ENCODE measurements around the gene FLT3LG.
A peak's percentile ranks its signal among the peaks of the same experiment; 100 is the strongest.
"Not testable (repeated sequence)": the region's sequence is repeated elsewhere in the genome, so short reads cannot be mapped to it uniquely, and the experiment has no call there.

Gene FLT3LG

GRCh38 chr19:49461656-49462055 is 12.4 kb upstream of the FLT3LG start:
- no peak for DNase-seq (ENCODE audit: low spot score)

GRCh38 chr19:49462492-49462891 is 11.5 kb upstream of the FLT3LG start:
- no peak for DNase-seq (ENCODE audit: low spot score)

DNA sequence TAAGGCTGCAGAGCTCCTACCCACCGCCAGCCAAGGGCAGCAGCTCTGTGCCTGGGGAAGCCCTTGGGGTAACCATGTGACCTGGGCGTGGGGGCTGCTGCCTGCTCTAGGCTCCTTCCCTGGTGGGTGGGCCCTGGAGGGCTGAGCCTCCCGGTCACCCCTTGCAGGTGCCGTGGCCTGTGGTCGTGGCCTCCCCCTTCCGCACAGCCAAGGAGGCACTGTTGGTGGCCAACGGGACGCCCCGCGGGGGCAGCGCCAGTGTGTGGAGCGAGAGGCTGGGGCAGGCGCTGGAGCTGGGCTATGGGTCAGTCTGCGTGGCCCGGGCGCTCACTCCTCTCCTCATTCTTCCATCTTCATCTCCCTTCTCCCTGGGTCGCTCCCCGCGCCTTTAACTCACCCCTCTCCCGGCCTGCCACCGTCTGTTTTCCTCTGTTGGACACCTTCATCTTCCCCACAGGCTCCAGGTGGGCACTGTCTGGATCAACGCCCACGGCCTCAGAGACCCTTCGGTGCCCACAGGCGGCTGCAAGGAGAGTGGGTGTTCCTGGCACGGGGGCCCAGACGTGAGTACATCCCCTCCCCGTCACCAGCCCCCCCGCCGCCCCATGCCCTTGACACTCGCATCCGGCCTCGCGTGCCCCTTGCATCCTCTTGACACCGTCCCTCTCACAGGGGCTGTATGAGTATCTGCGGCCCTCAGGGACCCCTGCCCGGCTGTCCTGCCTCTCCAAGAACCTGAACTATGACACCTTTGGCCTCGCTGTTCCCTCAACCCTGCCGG is 9.9 kb upstream of the FLT3LG start:
- DNase-seq (ENCODE audit: low spot score) = no peak

DNA sequence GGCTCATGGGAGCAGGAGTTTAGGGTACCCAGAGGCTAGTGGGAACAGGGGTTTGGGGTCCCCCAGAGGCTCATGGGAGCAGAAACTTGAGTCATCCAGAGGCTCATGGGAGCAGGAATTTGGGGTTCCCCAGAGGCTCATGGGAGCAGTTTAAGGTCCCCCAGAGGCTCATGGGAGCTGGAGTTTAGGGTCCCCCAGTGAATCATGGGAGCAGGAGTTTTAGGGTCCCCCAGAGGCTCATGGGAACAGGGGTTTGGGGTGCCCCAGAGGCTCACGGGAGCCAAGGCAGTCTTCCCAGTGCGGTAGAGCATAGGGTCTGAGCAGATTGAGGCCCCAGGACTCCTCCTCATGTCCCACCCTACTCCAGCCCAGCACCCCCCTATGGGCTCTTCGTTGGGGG is 8.6 kb upstream of the FLT3LG start:
- DNase-seq (ENCODE audit: low spot score) = no peak

DNA sequence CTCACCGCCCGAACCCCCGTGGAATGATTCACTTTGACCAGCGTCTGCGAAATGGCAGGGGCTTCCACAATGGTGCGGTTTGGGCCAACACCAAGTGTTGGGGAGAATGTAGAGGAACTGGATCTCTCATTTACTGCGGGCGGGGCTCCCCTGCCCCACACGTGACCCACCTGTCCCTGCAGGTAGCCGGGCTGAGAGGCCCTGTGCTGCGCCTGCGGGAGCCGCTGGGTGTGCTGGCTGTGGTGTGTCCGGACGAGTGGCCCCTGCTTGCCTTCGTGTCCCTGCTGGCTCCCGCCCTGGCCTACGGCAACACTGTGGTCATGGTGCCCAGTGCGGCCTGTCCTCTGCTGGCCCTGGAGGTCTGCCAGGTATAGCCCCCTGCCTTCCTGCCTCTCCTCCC is 5.8 kb upstream of the FLT3LG start:
- no peak for DNase-seq (ENCODE audit: low spot score)

GRCh38 chr19:49468746-49469447 is 5.1 kb upstream of the FLT3LG start:
- no peak for DNase-seq (ENCODE audit: low spot score)

- no peak for DNase-seq (ENCODE audit: low spot score)
Measured at GRCh38 chr19:49469828-49470614, 4.0 kb upstream of the FLT3LG start.

- no peak for DNase-seq (ENCODE audit: low spot score)
Measured at GRCh38 chr19:49470615-49470978, 3.4 kb upstream of the FLT3LG start.

DNA sequence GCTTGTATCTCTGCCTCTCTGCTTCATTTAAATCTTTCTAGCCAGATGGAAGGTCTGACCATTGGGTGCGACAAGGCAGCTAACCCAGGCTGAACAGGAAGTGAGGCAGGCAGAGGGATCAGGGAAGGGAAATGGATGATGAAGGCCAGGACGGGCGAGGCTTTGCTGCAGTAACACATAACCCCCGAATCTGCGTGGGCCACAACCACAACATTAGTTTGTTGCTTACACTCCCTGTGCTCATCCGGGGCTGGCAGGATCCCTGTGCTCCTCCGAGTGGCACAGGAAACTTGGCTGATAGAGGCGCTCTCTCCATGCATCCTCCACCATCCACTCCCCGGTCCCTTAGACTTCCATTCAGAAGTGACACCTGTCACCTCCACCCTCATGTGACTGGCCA is 1.1 kb upstream of the FLT3LG start:
- DNase-seq (ENCODE audit: low spot score) = no peak

GRCh38 chr19:49473501-49473867 is 531 bp upstream of the FLT3LG start:
- DNase-seq (ENCODE audit: low spot score) = not testable (repeated sequence)

DNA sequence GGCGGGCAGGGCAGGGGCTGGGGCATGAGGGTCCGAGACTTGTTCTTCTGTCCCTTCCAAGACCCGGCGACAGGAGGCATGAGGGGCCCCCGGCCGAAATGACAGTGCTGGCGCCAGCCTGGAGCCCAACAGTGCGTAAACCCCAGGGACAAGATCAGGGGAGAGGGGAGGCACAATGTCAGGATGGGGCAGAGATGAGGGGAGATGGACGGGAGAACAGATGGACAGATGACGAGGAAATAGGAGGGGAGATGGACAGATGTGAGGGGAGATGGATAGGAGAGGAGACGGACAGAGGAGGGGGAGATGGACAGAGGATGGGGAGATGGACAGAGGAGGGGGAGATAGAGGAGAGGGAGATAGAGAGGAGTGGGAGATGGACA is 518 bp downstream of the FLT3LG start:
- no peak for DNase-seq (ENCODE audit: low spot score)

DNA sequence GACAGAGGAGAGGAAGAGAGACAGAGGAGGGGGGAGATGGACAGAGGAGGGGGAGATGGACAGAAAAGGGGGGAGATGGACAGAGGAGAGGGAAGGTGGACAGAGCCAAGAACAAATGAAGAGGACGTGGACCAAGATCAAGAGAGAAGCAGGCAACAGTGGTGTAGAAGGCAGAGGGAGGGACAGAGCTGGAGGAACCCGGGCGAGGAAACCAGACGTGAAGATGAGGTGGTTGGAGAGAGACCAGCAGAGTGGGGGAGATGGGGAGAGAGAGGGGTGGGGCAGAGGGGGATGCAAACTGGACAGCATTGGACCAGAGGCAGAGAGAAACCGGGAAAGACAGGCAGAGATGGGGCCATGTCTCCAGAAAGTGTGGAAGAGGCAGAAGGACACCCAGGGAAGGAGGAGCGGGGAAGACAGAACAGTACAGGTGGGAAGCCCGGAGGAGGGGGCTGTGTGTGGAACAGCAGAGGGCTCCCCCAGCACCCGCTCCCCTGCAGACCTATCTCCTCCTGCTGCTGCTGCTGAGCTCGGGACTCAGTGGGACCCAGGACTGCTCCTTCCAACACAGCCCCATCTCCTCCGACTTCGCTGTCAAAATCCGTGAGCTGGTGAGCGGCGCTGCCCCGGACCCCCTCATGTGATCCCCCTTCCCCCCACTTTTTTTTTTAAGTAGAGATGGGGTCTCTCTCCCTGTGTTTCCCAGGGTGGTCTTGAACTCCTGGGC is 1.3 kb downstream of the FLT3LG start:
- DNase-seq (ENCODE audit: low spot score) = no peak

DNA sequence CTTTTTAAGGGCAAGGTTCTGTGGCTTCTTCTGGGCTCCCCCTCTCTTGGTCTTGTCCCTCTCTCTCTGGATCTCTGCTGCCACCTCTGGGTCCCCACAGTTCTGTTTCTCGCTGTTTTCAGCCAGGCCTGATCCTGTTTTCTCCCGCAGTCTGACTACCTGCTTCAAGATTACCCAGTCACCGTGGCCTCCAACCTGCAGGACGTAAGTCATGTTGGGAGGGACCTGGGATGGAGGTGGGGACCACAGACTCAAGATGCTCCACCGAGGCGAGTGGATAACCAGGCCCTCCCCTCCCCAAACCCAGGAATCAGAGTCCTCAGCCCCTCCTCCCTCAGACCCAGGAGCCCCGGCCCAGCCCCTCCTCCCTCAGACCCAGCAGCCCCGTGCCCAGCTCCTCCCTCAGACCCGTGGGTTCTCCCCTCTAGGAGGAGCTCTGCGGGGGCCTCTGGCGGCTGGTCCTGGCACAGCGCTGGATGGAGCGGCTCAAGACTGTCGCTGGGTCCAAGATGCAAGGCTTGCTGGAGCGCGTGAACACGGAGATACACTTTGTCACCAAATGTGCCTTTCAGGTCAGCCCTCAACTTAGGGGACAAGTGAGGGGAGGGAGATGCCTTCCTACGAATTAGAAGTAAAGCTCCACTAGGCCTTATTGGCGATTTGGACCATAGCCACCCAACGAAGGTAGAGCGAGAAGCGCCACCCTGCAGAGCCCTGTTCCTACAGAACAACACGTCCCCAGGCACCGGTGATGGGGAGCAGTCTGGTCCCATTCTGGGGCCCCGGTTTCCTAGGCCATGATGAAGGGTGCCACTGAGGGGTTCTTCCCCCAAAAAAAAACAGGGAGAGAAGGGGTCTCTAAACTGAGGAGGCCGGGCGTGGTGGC is 2.2 kb downstream of the FLT3LG start:
- no peak for DNase-seq (ENCODE audit: low spot score)

GRCh38 chr19:49479975-49480628 is 6.1 kb downstream of the FLT3LG start:
- DNase-seq (ENCODE audit: low spot score) = no peak

GRCh38 chr19:49481020-49481683 is 7.1 kb downstream of the FLT3LG start:
- no peak for DNase-seq (ENCODE audit: low spot score)

GRCh38 chr19:49486232-49486631 is 12.2 kb downstream of the FLT3LG start:
- no peak for DNase-seq (ENCODE audit: low spot score)

DNA sequence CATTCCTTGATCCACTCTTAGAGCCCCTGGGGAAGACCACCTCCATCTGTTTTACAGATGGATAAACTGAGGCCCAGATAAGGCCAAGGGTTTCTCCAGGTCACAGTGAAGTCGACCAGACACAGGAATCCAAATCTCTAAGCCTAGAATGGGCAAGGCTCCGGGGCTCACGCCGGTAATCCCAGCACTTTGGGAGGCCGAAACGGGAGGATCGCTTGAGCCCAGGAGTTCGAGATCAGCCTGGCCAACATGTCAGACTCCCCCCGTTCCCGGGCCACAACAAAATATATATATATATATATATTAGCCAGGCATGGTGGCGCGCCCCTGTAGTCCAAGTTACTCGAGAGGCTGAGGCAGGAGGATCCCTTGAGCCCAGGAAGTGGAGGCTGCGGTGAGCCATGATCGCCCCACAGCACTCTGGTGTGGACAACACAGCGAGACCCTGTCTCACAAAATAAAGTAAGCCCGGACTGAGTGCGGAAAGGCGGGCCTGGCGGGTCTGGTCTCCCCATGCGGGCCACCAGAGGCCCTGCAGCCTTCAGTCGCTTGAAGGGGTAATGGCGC is 12.8 kb downstream of the FLT3LG start:
- DNase-seq (ENCODE audit: low spot score) = no peak

- DNase-seq (ENCODE audit: low spot score) = peak; percentile 99
Measured at GRCh38 chr19:49487277-49488045, 13.4 kb downstream of the FLT3LG start, which contains the start of gene RPL13A. Gene RPL13A (plus strand): TSS chr19:49487608. CDS start chr19:49487630, 22 bp downstream.

Data from pons (tissue), 1 donor.